ENCODE measurements around the gene C1QA.
"Not testable (repeated sequence)": the region's sequence is repeated elsewhere in the genome, so short reads cannot be mapped to it uniquely, and the experiment has no call there.

Gene C1QA

DNA sequence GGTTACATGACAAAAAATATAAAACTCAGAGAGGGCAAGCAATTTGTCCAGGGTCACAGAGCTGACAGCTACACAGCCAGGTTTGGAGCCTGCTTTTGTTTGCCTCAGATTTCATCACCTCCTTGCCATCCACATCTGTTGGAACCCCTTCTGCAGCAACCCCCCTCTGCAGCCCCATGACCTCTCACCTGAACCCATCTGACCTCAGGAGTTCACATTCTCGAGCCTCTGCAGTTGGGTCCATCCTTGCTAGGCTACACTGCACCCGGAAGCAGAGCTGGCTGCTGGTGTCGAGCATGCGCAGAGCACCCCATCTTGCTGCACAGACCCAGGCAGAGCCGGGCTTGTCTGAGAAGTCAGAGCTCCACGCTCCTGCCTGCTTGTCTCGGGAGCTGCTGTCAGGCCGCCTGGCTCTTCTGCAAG, 26.6 kb downstream of the C1QA start:
- no peak for FAIRE-seq
- no peak for TF ChIP-seq POLR2A (IDR thresholded peaks at IDR 0.05; ENCODE audit: low read depth, low read length)
- no peak for DNase-seq (ENCODE audit: insufficient read length, low spot score)

DNA sequence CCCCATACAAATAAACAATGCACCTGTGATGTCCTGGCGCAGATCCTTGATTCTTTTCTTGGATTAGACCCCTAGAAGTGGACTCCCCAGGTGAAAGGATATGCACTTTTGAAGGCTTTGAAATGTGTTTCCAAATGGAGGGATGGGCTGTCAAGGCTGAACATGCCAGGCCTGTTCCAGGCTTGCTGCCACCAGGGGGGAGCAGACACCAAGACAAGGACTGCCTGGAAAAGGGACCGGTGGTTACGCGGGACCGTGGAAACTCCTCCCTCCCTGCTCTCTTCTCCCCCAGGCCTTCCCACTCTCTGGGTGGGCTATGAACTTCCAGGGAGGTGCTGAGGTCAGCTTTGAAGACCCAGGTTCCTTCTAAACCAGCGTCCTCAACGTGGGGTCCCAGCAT, 29.3 kb downstream of the C1QA start:
- DNase-seq (ENCODE audit: insufficient read length, low spot score) = peak; percentile 35

DNA sequence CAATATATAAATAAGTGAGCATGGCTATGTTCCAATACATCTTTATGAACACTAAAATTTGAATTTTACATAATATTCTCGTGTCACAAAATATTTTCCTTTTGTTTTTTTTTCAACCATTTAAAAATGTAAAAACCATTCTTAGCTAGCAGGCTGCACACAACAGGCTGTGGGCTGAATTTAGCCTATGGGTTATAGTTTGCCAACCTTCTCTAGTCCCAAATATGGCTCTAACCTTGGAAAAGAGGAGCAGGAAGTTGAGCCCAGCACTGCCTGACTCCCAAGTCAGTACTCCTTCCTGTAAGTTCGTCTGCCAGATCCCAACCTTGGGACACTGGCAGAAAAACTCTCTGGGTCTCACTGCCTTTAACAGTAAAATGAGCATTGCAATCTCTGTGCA, 30.0 kb downstream of the C1QA start:
- no peak for TF ChIP-seq POLR2A (IDR thresholded peaks at IDR 0.05; ENCODE audit: low read depth, low read length)
- FAIRE-seq = no peak

More for the DNA sequence above, 29.3 kb downstream of the C1QA start:
- FAIRE-seq = no peak
- TF ChIP-seq POLR2A (IDR thresholded peaks at IDR 0.05; ENCODE audit: low read depth, low read length) = no peak

DNA sequence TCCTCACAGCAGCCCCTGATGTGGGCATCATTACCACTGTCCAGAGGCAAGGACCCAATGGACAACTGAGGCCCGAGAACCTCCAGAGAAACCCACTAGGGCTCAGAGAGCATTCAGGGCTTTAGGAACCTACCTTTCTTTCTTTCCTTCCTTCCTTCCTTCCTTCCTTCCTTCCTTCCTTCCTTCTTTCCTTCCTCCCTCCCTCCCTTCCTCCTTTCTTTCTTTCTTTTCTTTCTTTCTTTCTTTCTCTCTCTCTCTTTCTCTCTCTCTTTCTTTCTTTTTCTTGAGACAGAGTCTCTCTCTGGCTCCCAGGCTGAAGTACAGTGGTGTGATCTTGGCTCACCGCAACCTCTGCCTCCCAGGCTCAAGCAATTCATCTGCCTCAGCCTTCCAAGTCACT, 32.4 kb downstream of the C1QA start:
- not testable (repeated sequence) for FAIRE-seq; DNase-seq (ENCODE audit: insufficient read length, low spot score)

More for the DNA sequence above, 30.0 kb downstream of the C1QA start:
- DNase-seq (ENCODE audit: insufficient read length, low spot score) = no peak

DNA sequence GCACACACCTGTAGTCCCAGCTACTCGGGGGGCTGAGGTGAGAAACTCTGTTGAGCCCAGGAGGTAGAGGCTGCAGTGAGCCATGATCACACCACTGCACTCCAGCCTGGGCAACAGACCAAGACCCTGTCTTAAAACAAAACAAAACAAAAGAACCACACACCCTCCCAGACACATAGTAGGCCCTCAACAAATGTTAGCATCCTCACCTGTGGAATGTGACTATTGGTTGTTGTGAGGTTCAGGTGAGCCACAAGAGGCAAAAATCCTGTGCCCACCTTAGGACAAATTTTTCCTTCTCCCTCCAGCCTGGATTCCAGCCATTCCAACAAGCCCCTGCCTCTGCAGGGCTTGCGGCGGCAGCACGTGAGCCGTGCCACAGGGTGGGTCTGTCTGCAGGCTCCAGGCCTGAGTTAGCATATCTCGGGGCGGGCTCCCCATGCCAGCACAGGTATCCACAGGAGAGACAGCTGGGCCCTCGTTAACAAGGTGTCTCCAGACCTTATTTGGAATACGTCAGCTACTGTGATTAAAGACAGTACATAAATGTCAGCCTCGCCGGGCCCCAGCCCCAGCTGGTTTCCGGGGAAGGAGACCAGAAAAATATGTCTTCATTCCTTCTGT, 34.0 kb downstream of the C1QA start:
- DNase-seq (ENCODE audit: insufficient read length, low spot score) (no peak), FAIRE-seq (no peak)
- no peak for TF ChIP-seq POLR2A (IDR thresholded peaks at IDR 0.05; ENCODE audit: low read depth, low read length)

DNA sequence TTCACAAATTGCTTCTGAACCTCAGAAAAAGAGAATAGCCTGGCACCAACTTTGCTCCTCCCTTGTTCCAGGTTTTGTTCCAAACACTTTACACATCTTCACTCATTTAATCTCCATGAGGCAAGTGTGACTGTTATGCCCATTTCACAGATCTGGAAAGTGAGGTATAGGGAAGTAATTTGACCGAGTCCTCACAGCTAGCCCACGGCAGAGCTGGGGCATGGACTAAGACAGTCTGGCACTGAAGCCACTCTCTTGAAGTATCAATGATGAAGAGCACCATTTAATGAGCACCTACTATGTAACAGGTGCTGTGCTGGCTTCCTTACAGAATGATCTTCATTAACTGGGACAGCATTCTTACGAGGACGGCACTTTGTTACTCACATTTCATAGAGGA, 35.6 kb downstream of the C1QA start:
- TF ChIP-seq POLR2A (IDR thresholded peaks at IDR 0.05; ENCODE audit: low read depth, low read length) = no peak
- DNase-seq (ENCODE audit: insufficient read length, low spot score) (no peak), FAIRE-seq (no peak)

DNA sequence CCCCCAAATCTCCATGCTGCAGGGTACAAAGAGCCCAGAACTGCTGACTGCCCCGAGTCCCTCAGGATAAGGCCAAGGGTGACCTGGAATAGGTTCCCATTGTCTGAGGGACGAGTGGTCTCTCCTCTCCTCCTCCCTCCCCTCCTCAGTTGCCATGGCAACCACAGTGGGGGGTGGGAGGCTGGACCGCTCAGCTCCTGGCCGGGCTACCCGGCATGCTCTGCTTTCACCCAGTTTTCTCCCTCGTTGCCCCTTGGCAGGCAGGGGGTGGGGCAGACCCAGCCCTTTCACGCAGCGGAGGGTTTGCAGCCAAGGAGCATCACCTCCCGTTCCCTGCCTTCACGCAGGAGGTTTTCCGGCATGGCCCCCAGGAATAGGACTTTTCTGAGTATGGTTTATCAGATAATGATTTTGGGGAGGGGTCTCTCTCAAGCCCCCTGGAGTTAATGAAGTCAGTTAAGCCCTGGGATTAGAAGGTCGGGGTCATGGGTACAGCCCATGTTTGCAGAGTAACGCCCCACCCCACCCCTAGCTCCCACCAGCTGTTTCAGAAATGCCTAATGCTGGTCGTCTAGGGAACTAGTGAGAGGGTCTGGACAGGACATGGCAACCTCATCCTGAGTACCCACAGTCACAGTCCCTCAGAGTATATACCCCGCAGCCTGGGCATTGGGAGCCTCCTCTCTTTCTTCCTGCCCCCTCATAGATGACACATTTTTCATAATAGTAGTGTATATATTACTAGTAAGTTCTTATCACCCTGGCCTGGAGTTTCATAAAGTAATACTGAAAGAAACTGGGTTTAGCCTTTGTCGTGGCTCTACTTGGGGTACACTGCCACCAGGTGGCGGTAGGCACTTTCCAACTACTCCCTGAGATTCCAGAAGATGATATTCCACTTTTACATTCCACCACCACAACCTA, 37.3 kb downstream of the C1QA start:
- peak; percentile 41 for DNase-seq (ENCODE audit: insufficient read length, low spot score)
- FAIRE-seq = no peak
- TF ChIP-seq POLR2A (IDR thresholded peaks at IDR 0.05; ENCODE audit: low read depth, low read length) = no peak

DNA sequence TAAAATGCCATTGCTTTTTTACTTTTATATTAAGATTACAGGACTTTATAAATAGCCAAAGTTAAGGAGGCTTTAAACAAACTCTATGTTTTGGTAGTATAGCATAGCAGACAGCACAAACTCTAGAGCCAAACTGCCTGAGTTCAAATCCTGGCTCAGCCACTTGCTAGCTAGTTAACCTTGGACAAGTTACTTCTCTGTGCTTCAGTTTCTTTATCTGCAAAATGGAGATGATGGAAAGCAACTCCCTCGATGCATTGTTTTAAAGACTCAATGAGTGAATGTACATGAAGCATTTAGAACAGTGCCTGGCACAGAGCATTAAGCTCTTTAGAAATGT, 38.0 kb downstream of the C1QA start:
- TF ChIP-seq POLR2A (IDR thresholded peaks at IDR 0.05; ENCODE audit: low read depth, low read length) = no peak
- FAIRE-seq (no peak), DNase-seq (ENCODE audit: insufficient read length, low spot score) (no peak)

DNA sequence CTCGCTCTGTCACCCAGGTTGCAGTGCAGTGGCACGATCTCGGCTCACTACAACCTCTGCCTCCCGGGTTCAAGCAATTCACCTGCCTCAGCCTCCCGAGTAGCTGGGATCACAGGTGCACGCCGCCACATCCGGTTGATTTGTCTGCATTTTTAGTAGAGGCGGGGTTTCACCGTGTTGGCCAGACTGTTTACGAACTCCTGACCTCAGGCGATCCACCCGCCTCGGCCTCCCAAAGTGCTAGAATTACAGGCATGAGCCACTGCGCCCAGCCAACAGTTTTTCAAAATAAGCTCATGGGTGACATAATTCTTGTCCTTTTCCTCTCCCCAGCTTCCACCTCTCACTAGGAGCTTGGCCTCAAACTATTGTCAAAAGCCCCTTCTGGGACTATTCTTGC, 39.7 kb downstream of the C1QA start:
- FAIRE-seq; DNase-seq (ENCODE audit: insufficient read length, low spot score): not testable (repeated sequence)

DNA sequence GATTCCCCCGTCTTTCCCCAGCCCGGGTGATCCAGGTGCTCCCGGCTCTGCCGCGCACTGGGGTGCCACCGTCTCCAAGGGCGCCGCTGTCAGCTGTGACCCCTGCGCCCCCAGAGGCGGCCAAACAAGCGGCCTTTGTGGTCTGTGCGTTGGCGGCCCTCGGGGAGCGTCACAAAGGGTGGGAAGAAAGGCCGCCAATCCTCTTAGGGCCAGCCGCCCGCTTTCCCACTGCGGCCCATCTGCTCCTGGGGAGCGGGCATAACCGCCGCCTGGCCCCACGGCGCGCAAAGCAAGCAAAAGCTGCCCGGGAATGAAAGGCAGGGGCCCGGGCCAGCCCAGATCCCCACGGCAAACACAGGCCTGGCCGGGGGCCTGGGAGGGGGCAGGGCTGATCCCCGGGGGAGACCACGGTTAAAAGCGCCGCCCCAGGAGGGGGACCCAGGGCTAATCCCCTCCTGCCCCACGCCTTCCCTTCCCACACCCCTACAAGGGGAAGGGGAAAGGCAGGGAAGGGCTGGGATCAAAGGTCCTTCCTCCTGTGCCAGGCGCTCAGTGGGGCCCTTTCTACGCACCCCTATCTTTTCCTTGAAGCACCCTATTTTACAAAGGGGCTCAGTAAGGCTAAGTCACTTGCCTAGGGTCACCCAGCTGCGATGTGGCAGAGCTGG, 40.6 kb downstream of the C1QA start:
- DNase-seq (ENCODE audit: insufficient read length, low spot score) (no peak), FAIRE-seq (no peak)

DNA sequence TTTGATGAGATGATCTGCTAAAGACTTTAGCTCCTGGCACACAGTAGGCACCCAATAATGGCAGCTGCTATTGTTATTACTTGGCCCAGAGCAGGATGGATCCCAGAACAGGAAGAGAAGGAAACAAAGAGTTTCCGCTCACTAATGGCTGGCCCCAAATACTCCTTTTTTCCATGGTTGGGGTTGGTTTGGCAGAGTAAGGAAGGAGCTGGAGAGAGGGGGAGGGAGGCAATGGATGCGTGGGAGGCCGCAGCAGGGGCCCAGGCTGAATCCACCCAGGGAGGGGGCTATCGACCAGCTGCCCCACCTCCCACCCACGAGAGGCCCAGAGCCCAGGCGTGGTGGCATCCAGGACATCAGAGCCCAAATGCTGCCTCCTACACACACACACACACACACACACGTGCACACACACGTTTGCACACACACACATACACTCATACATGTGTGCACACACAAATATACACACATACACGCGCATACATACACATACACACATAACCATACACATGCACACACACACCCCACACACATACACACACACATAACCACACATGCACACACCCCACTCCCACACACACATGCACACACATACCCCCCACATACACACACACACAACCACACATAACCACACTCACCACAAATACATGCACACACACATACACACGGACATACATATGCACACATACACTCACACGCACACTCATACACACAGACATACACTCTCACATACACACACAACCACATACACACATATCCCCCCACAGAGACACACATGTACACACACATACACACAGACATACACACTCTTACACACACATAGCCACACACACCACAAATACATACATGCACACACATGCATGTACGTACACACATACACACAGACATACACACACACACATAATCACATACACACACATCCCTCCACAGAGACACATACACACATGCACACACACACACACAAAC, 41.8 kb downstream of the C1QA start:
- TF ChIP-seq POLR2A (IDR thresholded peaks at IDR 0.05; ENCODE audit: low read depth, low read length) = no peak
- no peak for DNase-seq (ENCODE audit: insufficient read length, low spot score)
- FAIRE-seq = no peak

More for the DNA sequence above, 40.6 kb downstream of the C1QA start:
- no peak for TF ChIP-seq POLR2A (IDR thresholded peaks at IDR 0.05; ENCODE audit: low read depth, low read length)

DNA sequence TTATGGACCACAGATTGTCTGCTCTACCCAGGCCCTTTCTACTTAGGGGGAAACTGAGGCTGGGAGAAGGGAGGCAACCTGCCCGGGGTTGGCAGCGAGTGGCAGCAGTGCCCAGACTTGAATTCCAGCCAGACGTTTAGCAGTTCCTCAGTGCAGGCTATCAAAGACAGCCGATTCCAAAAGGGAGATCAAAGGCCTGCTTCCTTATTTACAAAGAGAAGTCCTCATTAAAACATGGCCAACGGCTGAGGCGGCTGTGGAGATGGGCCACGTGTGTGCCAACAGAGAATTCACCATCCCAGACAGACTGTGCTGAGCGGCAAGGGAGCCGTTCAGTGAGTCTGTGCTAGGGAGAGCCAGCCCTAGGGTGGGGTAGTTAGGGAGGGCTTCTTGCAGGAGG, 44.3 kb downstream of the C1QA start:
- DNase-seq (ENCODE audit: insufficient read length, low spot score) (no peak), FAIRE-seq (no peak)
- no peak for TF ChIP-seq POLR2A (IDR thresholded peaks at IDR 0.05; ENCODE audit: low read depth, low read length)

DNA sequence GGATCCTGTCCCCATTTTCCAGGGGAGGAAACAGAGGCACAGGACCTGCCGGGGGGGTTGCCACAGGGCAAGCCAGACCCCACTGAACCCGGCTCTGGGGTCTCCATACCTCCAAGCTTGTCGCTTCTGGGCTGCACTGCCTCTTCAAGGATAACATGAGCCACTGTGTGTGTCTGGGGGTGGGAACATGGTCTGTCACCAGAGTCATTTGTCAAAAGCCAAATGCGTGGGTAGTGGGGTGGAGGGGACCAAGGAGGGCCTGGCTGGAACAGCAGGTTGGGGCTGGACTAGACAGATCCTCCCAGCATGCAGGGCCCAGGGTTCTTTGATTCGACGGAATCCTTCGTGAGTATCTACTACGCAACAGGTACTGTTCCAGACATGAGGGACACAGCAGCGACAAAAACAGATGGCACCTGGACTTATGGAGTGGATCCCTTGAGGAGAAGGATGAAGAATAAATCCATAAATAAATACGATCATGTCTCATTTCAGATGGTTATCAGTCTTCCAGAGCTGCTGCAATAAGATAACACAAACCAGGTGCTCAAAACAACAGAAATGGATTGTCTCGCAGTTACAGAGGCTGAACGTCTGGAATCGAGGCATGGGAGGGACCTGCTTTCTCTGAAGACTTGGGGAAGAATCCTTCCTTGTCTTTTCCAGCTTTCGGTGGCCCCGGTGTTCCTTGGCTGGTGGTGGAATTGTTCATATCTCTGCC, 45.3 kb downstream of the C1QA start:
- no peak for DNase-seq (ENCODE audit: insufficient read length, low spot score)
- no peak for FAIRE-seq
- TF ChIP-seq POLR2A (IDR thresholded peaks at IDR 0.05; ENCODE audit: low read depth, low read length) = no peak

Measured in H54 (cell line).